CD4-positive, alpha-beta T cell treated with Interleukin-4 for 1 hour (primary cell): ENCODE data around the gene SMAD6.

ENCODE experiments used
- DNase-seq, 2 donors: peaks; one replicate each; pipeline ENCODE4 v3.0.0-alpha.2; 2020 to 2022

The SMAD6 gene

DNA sequence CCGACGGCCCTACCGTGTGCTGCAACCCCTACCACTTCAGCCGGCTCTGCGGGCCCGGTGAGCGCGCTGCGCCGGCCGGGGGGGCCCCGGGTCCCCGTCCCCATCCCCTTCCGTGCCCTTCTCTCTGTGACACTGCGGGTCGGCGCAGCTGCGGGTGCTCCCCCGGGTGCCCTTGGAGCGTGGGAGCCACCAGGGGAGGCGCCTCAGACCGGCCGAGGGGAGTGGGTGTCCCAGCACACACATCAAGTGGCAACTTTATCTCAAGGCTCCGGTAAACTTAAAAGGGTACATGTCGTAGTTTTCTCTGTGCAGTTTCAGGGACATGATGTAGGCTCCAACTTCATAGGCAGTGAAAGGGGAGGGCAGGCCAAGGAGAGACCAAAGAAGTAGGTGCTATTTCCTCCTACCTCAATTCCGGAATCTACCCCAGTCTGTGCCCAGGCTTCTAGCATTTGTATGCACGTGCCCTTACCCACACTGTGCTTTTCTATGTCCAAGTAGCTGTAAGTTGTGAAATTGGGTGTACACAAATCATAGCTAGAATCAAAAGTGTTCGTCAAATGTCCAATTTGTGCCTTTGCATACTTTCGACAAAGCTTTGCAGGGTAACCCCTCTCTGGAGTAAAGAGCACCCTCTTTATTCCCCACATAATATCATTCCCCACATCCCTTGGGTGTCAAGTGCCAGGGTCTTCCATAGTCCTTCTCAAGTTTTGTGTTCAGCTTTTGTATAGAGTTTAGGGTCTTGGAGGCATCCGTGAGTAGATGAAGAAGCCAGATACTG is 2.2 kb downstream of the SMAD6 start:
- no peak for DNase-seq

DNA sequence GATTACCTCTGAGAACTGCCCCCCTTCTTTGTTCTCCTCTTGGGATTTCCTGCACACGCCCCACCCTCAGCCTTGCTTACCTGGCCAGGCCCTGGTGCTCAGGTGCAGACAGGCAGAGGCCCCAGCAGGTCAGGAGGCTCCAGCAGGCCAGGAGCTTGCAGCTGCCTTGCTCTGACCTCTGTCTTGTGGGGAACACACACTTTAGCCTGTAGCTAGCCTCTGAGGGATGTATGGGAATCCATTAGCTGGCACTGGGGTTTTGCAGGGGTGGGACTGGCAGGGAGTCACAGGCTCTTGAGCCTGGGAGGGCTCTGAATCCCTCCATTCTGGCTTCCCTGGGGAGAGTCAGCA is 2.7 kb downstream of the SMAD6 start:
- no peak for DNase-seq

DNA sequence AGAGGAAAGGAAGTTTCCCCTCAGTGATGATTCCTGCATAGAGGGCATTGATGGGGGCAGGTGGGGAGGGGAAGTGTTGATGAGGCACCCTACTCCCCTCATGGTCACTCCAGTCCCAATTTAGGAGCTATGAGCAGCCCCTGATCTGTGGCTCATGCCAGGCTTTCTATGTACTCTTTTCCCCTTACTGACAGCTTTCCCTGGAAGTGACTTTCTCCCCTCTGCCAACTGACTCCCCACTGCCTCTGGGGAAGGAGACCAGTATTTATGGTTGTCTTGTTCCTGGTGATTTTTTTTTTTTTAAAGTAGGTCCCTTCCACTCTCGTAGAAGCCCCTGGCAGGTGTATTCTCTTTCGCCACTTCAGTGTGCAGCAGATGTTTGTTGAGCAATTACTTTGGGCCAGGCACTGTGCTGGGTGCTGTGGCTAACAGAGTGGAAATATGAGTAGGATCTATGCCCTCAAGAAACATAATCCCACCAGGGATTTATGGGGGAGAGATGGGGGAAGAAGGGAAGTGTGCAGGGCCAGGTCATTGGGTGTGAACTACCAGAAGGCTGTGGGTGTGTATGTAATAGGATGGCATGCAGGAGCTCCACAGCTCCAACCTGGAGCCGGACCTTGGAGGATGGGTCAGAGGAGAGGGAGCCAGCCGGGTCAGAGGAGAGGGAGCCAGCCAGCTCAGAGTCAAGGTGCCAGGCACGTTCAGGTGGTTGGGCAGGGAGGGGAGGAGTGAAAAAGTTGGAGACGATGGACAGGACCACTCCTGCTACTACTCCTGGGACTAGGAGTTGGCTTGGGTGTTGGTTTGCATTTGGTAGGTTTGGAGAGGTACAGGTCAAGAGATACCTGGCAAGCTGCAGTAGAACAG is 3.5 kb downstream of the SMAD6 start:
- DNase-seq = no peak

DNA sequence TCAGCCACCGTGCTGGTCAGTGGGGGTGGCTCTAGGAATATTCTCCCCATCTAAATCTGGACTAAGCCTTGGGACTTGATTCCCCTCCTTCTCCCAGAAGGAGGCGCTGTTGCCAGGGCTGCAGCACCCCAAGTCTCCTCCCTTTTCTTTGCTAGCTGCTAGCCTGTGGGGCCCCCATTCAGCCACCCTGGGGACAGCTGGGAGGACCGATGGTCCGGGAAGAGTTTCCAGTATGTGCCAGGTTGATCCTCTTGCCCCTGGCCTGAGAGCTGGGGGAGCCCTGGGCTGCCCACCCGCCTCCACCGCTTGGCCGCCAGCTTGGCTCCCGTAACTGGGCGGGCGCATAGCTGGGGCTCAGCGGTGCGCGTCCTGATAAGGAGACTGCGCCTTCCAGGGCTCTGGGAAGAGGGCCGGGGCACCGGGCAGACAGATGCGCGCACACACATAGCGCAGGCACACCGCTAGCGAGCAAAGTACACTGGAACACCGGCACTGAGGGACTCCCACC is 4.2 kb downstream of the SMAD6 start:
- DNase-seq = no peak

DNA sequence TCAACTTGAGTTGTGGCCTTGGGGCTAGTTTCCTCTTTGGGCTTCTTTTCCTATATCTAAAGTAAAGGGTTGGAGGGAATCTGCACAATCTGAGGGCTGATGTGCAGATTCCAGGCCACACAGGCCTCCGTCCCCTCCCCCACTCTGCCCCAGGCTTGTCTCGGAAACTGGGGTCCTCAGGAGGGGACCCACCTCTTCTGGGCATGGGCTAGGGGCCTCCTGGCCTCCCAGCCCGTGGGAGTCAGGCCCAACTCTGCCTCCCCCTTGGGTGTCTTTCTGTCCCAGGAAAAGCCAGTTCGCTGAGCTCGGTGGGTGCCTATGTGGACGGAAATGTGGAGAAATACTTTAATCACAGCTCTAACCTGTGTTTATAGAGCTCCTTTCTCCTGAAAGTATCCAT is 4.8 kb downstream of the SMAD6 start:
- DNase-seq = no peak

DNA sequence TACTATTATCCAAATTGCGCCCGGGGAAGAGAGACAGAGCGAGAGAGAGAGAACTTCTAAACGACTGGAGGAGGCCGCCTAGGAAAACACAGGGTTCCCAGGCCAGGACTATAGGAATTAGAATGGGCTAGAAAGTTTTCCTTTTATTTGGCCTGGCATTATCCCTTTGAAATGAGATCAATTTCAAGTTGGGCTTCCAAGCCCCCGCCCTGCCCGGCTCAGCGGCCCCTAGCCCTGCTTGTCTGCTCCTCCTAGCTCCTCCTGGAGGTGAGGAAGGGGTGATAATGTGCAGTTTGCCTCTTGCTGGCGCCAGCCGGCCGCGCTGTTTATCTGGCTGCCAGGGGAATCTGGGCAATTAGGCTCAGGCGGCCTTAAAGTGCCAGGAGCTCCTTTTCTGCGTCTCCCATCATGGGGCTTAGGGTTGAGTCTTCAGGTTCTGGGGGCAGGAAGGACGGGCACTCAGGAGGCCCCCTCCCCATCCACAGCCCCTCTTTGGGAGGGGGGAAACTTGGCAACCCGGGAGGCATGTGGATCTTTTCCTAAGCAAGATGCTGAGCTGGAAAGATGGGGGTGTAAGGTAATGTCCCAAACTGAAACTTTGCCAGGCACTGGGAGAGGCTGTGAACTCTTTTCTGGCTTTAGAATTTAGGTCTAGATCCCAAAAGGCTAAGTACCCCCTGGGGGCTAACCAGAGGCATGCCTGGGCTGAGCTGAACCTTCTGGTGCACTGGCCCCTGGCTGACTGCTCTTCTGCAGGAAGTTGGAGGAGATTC is 5.5 kb downstream of the SMAD6 start:
- DNase-seq = no peak

DNA sequence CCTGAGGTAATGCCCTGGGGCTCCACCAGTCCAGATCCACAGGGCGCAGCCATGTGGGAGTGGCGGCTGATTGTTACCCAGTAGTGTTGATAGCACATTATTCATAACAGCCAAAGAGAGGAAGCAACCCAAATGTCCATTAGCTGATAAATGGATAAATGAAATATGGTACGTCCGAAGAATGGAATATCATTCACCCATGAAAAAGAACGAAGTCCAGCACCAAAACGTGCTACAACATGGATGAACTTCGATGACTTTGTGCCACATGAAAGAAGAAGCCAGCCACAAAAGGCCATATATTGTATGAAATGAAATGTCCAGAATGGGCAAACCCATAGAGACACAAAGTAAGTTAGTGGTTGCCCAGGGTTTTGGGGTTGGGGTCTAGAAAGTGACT is 6.4 kb downstream of the SMAD6 start:
- no peak for DNase-seq

DNA sequence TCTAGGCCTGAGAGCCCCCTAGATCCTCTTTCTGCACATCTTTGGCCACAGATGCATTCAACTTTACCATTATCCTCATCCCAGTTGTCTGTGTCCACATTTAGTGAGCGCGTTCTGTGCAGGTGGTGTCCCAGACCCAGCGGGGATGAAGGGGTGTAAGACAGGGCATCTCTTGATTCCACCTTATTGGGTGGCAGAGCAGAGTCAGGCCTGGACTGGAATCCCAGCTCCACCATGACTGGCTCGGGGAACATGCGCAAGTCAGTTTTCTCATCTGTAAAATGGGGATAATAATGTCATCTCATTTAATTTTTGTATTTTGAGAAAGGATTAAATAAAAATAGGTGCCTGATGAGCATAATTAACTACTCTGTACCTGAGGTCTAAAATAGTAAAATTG is 7.8 kb downstream of the SMAD6 start:
- DNase-seq = no peak

DNA sequence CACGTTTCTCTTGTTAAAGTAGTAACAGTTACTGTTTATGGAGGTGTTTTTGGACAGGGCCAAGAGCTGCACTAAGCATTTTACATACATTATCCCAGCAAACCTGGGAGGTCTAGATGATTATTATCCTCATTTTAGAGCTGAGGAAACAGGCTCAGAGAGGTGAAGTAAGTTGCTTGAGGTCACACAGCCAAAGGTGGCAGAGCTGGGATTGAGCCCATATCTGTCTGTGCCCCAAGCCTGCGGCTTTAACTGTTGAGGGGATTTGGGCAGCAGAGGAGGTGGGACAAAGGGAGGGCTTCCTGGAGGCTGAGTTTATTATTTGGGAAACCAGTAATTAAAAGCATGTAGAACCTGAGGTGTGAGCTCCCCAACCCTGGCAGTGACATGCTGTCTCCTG is 9.2 kb downstream of the SMAD6 start:
- DNase-seq = no peak

DNA sequence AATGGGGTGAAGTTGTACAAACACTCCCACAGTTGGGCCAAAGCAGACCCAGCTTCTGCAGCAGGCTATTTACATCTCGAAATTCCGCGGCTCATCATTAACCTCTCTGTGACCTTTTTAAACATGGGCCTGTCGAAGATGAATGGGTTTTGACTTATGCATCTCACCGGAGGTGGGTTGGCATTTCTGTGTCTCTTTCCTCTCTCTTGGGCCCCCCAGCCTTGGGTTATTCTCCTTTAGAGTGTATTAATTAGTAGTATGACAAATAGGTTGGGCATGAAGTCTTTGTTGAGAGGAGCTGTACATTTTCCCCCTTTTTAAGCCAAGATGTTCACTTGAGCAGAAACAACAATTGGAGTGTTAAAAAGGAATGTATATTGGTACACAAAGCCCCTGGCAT is 9.8 kb downstream of the SMAD6 start:
- no peak for DNase-seq

DNA sequence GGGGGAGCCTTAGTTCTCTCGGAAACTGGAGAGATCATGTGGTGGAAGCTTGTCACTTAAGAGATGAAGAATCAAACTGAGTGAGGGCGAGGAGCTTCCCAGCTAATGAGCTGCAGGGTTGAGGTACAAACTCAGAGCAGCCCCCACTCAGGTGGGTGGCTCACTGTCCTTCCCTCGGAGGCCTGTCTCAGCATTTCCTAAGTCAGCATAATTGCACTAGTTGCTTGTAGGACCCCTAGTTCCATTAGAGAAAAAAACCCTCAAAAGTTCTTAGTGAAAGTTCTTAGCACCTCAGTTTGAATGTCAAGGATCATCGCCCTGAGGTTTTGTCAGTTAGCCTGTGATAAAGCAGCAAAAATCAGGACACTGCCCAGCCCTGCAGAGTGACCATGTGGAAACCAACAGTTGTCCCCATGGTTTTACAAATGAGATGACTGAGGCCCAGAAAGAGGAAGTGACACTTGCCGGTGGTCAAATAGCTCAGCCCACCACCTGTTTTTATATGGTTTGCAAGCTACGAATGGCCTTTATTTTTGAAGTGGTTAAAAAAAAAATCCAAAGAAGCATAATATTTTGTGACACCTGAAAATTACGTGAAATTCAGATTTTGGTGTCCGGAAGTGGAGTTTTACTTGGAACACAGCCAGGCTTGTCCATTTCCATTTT is 11.9 kb downstream of the SMAD6 start:
- no peak for DNase-seq

DNA sequence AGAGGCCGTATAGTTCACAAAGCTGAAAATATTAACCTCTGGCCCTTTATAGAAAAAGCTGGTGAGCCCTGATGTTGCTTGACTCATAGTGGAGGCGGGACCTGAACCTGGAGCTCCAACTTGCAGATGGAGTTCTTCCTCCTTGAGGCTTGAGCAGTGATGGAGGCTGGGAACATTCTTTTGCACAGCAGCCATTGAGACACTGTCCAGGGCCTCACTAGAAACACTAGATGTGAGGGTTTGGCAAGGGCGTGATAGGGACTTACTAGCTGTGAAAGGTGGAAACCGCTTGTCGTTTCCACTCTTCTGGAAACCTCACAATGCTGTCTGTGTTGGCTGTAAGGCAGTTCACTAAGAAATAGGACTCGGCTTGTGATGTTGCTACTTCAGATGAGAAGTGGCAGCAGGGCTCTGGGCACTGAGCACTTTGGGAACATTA is 12.5 kb downstream of the SMAD6 start:
- DNase-seq = no peak

DNA sequence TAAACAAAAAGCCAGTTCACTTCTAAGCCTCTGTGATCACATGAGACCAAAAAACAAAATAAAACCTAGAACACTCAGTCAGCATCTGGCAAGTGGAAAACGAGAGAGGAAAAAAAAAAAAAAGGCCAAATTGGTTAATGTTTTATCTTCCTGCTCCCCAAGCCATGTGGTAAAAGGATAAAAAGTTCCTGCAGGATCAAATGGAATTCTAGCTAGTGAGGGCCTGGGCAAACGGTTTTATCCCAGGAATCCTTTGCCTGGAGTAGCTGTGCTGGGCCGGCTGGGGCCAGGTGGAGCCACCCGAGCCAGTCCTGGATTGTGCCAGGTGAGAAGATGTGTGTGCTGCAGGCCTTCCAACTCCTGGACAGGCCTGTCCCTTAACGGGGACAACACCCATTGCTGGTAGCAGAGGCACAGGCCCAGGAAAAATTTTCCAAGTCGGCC is 13.2 kb downstream of the SMAD6 start:
- no peak for DNase-seq

DNA sequence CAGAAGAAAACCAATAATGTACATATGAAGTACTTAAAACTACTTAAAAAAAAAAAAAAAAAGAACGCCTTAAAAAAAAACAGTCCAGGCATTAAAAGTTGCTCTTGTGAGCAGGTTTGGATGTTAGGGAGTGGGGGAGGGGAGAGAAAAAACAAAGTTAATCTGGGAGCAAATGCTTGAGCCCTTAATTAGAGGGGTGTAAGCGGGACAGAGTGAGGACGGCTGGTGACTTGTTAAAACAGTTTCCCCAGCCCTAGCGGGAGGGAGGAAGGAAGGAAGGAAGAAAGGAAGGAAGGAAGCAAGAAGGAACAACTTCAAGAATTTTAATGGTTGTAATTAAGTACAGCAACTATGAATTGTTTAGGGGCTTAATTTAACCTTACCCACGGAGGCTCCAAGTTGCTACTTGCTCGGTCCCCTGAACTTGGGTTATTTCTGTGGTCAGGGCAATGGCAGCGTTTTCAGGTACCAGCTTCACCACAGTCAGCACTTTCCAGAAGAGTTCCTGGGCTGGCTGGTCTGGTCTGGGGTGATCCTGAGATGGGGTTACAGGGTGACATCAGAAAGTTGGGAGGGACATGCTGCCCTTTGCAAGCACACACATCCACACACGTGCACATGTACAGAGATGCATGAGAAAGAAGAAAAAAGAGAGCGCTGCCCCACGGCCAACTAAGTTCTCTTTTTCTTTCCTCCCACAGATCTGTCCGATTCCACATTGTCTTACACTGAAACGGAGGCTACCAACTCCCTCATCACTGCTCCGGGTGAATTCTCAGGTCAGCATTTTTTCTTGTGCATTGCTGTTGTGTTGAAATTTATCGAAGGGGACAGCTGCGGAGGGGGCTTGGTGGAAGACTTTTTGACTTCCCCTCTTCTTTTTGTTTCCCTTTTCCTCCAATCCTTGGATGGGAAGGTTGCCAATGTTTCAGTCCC is 14.0 kb downstream of the SMAD6 start:
- DNase-seq = no peak

DNA sequence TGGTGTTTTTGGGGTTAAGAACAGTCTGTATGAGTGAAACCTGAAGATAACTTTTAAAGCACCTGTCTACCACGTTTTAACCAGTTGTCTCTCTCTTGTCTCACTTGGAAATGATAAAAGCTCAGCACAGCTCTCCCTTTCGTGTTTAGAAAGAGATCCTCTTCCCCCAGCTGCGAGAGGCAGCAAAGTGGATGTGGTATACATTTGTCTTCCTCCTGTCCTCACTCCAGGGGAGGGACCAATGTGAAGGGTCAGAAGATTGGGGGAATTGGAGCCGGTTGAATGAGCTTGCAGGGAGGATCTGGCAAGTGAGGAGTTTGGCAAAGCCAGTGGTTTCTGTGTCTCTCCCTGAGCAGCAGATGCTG is 14.6 kb downstream of the SMAD6 start:
- DNase-seq = no peak

DNA sequence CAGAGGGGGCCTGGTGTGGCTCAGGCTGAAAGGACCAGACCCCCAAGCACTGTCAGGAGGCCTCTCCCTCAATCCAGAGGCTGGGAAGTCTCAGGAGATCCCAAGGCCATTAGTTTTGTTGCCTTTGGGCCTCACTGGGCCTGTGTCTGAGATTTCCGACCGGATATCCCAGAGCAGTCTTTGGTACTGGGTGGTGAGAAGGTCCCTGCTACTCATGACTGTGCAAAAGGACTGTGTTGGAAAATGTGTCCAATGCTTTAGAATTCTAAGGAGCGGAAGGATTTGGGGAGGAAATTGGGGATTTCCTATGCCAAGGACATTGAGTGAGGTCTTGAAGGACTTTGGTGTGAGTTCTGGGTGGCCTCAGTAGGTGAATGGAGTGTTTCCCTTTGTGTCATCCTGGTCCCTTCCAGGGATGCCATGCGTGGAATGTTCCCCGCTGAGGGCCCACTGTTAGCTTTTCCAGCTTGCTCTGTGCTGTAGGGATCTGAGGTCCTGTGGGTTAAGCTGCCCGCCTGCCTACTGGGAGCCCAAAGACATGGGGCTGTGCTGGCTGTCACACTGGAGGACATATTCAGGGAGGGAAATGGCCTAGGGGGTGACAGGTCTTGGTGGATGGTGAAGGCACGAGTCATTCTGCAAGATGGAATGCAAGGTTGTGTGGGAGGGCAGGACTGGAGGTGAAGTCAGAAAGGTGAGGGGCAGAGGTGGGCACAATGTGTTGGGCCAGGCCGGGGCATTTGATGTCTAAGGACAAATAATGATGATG is 16.4 kb downstream of the SMAD6 start:
- no peak for DNase-seq

DNA sequence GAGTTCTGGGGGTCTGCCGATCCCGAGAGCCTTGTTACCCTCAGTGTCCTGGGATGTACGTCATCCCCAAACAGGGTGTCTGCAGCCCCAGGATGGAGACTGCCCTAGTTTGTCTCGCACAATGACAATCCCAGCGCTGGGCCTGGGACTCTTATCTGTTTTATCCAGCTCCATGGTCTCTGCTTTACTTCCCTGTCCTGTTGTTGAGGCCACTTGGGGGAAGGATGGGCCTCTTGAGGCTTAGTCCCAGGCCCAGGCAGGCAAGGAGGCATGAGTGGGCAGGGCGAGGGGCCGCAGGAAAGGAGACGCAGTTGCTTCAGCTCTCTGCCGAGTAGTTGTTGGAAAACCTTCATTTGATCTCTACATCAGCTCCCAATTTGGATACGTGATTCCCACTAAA is 17.4 kb downstream of the SMAD6 start:
- no peak for DNase-seq

DNA sequence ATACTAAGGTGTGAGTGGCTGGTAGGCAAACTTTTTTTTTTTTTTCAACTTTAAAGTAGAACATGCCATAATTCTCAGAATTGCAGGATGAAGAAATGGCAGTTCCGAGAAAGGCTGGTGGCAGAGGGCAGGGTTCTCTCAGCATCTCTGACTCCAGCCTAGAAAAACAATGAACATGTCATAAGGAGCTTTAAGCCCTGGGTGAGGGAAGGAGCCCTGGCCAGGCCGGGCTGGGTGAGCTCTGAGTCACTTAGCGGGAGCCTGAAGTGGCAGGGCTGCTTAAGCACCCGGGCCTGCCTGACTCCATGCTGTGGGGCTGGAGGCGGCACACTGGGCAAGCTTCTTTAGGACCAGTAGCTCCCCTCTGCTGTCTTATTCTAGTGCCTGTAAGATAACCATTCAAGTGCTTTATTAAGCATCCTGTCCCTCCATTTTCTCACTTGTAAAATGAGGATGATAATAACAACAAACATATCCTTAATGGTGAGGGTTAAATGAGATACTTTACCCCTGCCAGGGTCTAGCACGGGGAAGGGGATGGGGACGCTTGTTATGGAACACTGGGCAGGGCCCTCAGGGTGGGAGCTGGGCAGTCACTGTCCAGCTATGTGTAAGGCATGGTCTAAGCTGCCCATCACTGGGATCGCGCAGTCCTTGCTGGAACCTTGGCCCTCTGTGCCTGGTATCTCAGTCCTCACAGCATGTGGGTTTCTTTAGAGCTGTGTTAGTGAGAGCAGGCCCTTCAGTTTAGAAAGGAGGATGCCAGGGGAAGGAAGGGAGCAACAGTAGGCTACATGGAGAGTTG is 18.4 kb downstream of the SMAD6 start:
- no peak for DNase-seq

DNA sequence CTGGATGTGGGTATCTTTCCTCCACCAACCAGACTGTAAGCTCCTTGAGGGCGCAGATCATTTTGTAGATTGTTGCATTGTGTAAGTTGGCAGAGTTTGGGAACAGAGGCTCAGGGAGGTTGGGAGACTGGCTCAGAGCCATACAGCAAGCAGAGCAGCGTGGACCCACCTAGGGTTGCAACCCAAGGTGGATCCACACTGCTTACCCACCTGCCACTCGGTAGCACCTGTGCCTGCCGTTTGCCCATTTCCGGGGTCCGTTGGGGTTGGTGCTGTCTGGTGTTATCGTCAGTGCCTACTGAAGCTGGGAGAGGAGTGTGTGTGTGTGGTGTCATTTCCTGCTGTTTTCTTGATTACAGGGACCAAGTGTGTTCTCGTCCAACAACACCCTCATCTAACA is 19.0 kb downstream of the SMAD6 start:
- DNase-seq = no peak

DNA sequence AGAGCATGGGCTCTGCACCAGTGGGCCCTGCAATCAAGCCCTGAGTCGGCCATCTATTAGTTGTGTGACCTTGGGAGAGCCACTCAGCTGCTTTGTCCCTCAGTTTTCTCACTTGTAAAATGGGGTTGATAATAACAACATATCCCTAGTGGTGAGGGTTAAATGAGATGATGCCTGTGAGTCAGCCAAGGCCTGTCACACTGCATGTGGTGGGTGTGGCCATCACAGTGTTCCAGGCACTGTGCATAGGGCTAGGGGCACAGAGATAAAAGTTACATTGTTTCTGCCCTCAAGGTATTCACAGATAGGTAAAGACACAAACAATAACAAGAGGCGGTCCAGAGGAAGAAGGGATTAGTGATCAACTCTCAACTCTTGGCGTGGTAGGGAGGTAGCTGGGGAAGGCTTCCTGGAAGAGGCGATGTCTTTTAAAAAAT is 19.5 kb downstream of the SMAD6 start:
- no peak for DNase-seq
